HCT116 (cell line): ENCODE results near the gene LDLRAD4. TPM values are rescaled to one million over a fixed set of nuclear protein-coding genes. Genes with fewer than 3 reads are reported as not detected.

Source experiments
- ATAC-seq: fragments of 200-7000 bp; cut with Tn5 transposase; 2 replicates; pipeline ENCODE4 v1.9.1; 2020; ENCODE audit warnings: mild to moderate bottlenecking, moderate library complexity
- BruUV-seq: library from RNA; stranded (reverse); fragments of 400-500 nt; replicated peaks from 2 replicates; lab custom pipeline; 2021; lab: Mats Ljungman, UMichigan
- CTCF ChIA-PET: fragments of 300-600 bp; sonication (Branson Sonifier 250); formaldehyde crosslinking; loops from one replicate; lab custom pipeline; 2021; ENCODE audit warnings: antibody characterized with exemption; lab: Charles Lee
- POLR2A ChIA-PET: fragments of 300-600, 350-600 bp; sonication (Branson Sonifier 250); formaldehyde crosslinking; loops from one replicate; lab custom pipeline; 2021; ENCODE audit warnings: antibody characterized with exemption; lab: Charles Lee
- RAD21 ChIA-PET, 2 experiments: fragments of 300-600 bp; sonication (Branson Sonifier 250); formaldehyde crosslinking; loops; one replicate each; lab custom pipeline; 2023; ENCODE audit warnings: low total read pairs in 2 of 2; ENCODE audit not compliant: uncharacterized antibody in 2 of 2, unreplicated experiment in 2 of 2, low non-redundant PET in 1 of 2; lab: Charles Lee
- DNase-seq: peaks from one replicate; pipeline ENCODE4 v3.0.0-alpha.2; 2010; ENCODE audit warnings: low read depth, low spot score
- H2AFZ ChIP-seq: fragments of 200-600 bp; shearing (Covaris generic), sonication (generic); 2 replicates; pipeline ENCODE4 v1.6.1; 2017; ENCODE audit warnings: low read depth, mixed run types, mixed read lengths, antibody characterized with exemption, low read length; ENCODE audit not compliant: poor library complexity, severe bottlenecking
- H3K27ac ChIP-seq: 2 replicates; pipeline ENCODE4 v1.5.1; 2012; ENCODE audit warnings: low read depth, low read length
- H3K27me3 ChIP-seq: fragments of 200-600 bp; sonication (generic); 2 replicates; pipeline ENCODE4 v1.6.1; 2016; ENCODE audit warnings: mixed run types, low read length, mixed read lengths; ENCODE audit not compliant: insufficient read depth
- H3K36me3 ChIP-seq, 2 experiments: fragments of 200-500 bp in 1 of 2; fragments of 200-600 bp in 1 of 2; sonication (Bioruptor generic) in 1 of 2; sonication (generic) in 1 of 2; 2 replicates each; pipeline versions ENCODE4 v1.5.1 to v1.6.1; 2014 to 2016; ENCODE audit warnings: low read length in 2 of 2, inconsistent platforms in 1 of 2, mixed read lengths in 1 of 2, mixed run types in 1 of 2; ENCODE audit not compliant: insufficient read depth in 2 of 2, control insufficient read depth in 1 of 2
- H3K4me1 ChIP-seq, 2 experiments: fragments of 200-600 bp in 1 of 2; sonication (generic) in 1 of 2; 2 replicates each; pipeline versions ENCODE4 v1.5.1 to v1.6.1; 2012 to 2017; ENCODE audit warnings: low read length in 2 of 2, inconsistent platforms in 1 of 2, mild to moderate bottlenecking in 1 of 2, mixed read lengths in 1 of 2, mixed run types in 1 of 2, moderate library complexity in 1 of 2; ENCODE audit not compliant: insufficient read depth in 2 of 2, control insufficient read depth in 1 of 2
- H3K4me2 ChIP-seq: fragments of 200-600 bp; sonication (generic); 2 replicates; pipeline ENCODE4 v1.6.1; 2017; ENCODE audit warnings: mixed run types, low read length, mixed read lengths
- H3K4me3 ChIP-seq, 2 experiments: fragments of 200-600 bp in 1 of 2; sonication (generic) in 1 of 2; replicated peaks in 1 of 2; 2 replicates each; pipeline ENCODE4 v1.5.1; 2011 to 2016; ENCODE audit warnings: low read length in 2 of 2, control low read depth in 1 of 2, low read depth in 1 of 2, mild to moderate bottlenecking in 1 of 2, mixed read lengths in 1 of 2, mixed run types in 1 of 2
- H3K79me2 ChIP-seq: fragments of 200-600 bp; sonication (generic); 2 replicates; pipeline ENCODE4 v1.6.1; 2017; ENCODE audit warnings: mild to moderate bottlenecking, mixed run types, low read length, moderate library complexity, mixed read lengths; ENCODE audit not compliant: insufficient read depth
- H3K9ac ChIP-seq: fragments of 200-600 bp; sonication (generic); 2 replicates; pipeline ENCODE4 v1.6.1; 2016; ENCODE audit warnings: low read length, mixed read lengths
- H3K9me2 ChIP-seq: fragments of 200-600 bp; sonication (generic), shearing (Covaris generic); 2 replicates; pipeline ENCODE4 v1.6.1; 2017; ENCODE audit warnings: mixed run types, mild to moderate bottlenecking, moderate library complexity; ENCODE audit not compliant: insufficient read depth
- H3K9me3 ChIP-seq, 2 experiments: fragments of 200-500 bp in 1 of 2; fragments of 200-600 bp in 1 of 2; sonication (Bioruptor generic) in 1 of 2; sonication (generic) in 1 of 2; 2 replicates each; pipeline ENCODE4 v1.6.1; 2014 to 2017; ENCODE audit warnings: low read length in 2 of 2, mixed read lengths in 2 of 2, inconsistent platforms in 1 of 2, low read depth in 1 of 2, mild to moderate bottlenecking in 1 of 2, mixed run types in 1 of 2, moderate library complexity in 1 of 2; ENCODE audit not compliant: control insufficient read depth in 1 of 2, insufficient read depth in 1 of 2
- H4K20me1 ChIP-seq: fragments of 200-600 bp; sonication (generic), shearing (Covaris generic); 2 replicates; pipeline ENCODE4 v1.6.1; 2017; ENCODE audit warnings: mixed run types, mild to moderate bottlenecking, moderate library complexity; ENCODE audit not compliant: insufficient read depth
- EGR1 ChIP-seq: IDR thresholded peaks from 2 replicates; pipeline ENCODE4 v1.6.1; 2012; ENCODE audit warnings: low read depth
- EZH2 ChIP-seq: fragments of 200-600 bp; sonication (generic); IDR thresholded peaks from 2 replicates; pipeline ENCODE4 v1.6.1; 2017; ENCODE audit warnings: antibody characterized with exemption, mixed run types
- EZH2phosphoT487 ChIP-seq: fragments of 200-600 bp; IDR thresholded peaks from 2 replicates; pipeline ENCODE4 v1.6.1; 2018; ENCODE audit warnings: antibody characterized with exemption, borderline replicate concordance
- FOSL1 ChIP-seq: IDR thresholded peaks from 2 replicates; pipeline ENCODE4 v1.6.1; 2012; ENCODE audit warnings: low read depth
- POLR2AphosphoS5 ChIP-seq: IDR thresholded peaks from 2 replicates; pipeline ENCODE4 v1.6.1; 2011; ENCODE audit warnings: mild to moderate bottlenecking, low read depth, low read length, moderate library complexity
- SIN3A ChIP-seq: IDR thresholded peaks from 2 replicates; pipeline ENCODE4 v1.6.1; 2012; ENCODE audit warnings: low read depth
- TCF7L2 ChIP-seq: IDR thresholded peaks from 2 replicates; pipeline ENCODE4 v1.7.0; 2011; ENCODE audit warnings: borderline replicate concordance, inconsistent platforms; ENCODE audit not compliant: insufficient read depth, insufficient read length; ENCODE audit errors: extremely low read depth
- YY1 ChIP-seq: IDR thresholded peaks from 2 replicates; pipeline ENCODE4 v1.6.1; 2011; ENCODE audit warnings: low read length, low read depth, moderate library complexity, mild to moderate bottlenecking; ENCODE audit not compliant: insufficient replicate concordance; ENCODE audit errors: extremely low read depth
- ZNF274 ChIP-seq: fragments of 200-500 bp; sonication (Bioruptor generic); IDR thresholded peaks from 2 replicates; pipeline ENCODE4 v1.6.1; 2014; ENCODE audit warnings: mild to moderate bottlenecking, low read depth, low read length, inconsistent platforms
- intact Hi-C: fragments of 100-400 bp; cut with micrococcal nuclease; formaldehyde crosslinking; loops from 2 replicates; pipeline ENCODE4 v1.10.0; 2022
- total RNA-seq: library from RNA; stranded (reverse); gene quantifications from one replicate; pipeline ENCODE4 v1.2.1, GENCODE V29; 2021; ENCODE audit not compliant: unreplicated experiment
- TF ChIP-seq, protein P1 (sequence below): IDR thresholded peaks from 2 replicates; pipeline ENCODE4 v1.6.1; 2011; ENCODE audit warnings: mild to moderate bottlenecking, low read length, moderate library complexity; ENCODE audit not compliant: insufficient replicate concordance; ENCODE audit errors: extremely low read depth
- TF ChIP-seq, protein P2 (sequence below): IDR thresholded peaks from 2 replicates; pipeline ENCODE4 v1.6.1; 2012; ENCODE audit warnings: low read depth

LDLRAD4 gene
- total RNA-seq, 1 experiment from 2014 or later = 1.2 TPM

DNA sequence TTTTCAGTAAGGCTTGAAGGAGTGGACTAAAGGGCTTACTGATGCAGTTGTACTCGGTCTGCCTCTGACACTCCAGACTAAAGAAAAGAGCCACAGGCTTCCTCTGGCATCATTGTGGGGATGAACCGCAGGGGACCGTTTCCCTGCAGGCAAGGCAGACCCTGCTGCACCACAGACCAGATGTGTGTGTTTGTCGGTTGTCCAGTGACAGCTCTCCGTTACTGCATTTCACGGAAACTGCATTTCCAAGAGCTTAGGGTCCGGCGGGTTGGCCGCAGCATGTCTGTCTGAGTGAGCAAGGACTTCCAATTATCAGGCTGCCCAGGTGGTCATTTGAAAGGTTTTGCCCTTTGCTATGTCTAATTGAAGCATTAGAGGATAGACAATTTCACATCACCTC is 409.7 kb downstream of the LDLRAD4 start:
- no TSS peak for BruUV-seq
- ATAC-seq = no peak

More for the DNA sequence above, 409.7 kb downstream of the LDLRAD4 start:
- Histone ChIP-seq H3K4me2 (no peak overlapping the region), H3K9me3 (peaks cover 0 to 9% of the 10 kb centered on the region in 2 experiments; a peak in 2 of 4 replicates), H4K20me1 (no peaks in the 10 kb centered on the region), H3K36me3 (no peaks in the 10 kb centered on the region), H3K4me1 (no peaks in the 10 kb centered on the region), H3K79me2 (no peaks in the 10 kb centered on the region), H3K9me2 (no peaks in the 10 kb centered on the region), H3K4me3 (no peak overlapping the region), H2AFZ (no peak overlapping the region), H3K27me3 (no peaks in the 10 kb centered on the region), H3K9ac (no peak overlapping the region), H3K27ac (no peak overlapping the region)
- TF ChIP-seq EZH2phosphoT487 = no peak
- no peak for TF ChIP-seq EGR1
- no peak for TF ChIP-seq ZNF274
- TF ChIP-seq FOSL1 = no peak
- no peak for TF ChIP-seq POLR2AphosphoS5
- TF ChIP-seq YY1 = no peak
- TF ChIP-seq, protein P1, sequence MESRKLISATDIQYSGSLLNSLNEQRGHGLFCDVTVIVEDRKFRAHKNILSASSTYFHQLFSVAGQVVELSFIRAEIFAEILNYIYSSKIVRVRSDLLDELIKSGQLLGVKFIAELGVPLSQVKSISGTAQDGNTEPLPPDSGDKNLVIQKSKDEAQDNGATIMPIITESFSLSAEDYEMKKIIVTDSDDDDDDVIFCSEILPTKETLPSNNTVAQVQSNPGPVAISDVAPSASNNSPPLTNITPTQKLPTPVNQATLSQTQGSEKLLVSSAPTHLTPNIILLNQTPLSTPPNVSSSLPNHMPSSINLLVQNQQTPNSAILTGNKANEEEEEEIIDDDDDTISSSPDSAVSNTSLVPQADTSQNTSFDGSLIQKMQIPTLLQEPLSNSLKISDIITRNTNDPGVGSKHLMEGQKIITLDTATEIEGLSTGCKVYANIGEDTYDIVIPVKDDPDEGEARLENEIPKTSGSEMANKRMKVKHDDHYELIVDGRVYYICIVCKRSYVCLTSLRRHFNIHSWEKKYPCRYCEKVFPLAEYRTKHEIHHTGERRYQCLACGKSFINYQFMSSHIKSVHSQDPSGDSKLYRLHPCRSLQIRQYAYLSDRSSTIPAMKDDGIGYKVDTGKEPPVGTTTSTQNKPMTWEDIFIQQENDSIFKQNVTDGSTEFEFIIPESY = no peak
- TF ChIP-seq, protein P2, sequence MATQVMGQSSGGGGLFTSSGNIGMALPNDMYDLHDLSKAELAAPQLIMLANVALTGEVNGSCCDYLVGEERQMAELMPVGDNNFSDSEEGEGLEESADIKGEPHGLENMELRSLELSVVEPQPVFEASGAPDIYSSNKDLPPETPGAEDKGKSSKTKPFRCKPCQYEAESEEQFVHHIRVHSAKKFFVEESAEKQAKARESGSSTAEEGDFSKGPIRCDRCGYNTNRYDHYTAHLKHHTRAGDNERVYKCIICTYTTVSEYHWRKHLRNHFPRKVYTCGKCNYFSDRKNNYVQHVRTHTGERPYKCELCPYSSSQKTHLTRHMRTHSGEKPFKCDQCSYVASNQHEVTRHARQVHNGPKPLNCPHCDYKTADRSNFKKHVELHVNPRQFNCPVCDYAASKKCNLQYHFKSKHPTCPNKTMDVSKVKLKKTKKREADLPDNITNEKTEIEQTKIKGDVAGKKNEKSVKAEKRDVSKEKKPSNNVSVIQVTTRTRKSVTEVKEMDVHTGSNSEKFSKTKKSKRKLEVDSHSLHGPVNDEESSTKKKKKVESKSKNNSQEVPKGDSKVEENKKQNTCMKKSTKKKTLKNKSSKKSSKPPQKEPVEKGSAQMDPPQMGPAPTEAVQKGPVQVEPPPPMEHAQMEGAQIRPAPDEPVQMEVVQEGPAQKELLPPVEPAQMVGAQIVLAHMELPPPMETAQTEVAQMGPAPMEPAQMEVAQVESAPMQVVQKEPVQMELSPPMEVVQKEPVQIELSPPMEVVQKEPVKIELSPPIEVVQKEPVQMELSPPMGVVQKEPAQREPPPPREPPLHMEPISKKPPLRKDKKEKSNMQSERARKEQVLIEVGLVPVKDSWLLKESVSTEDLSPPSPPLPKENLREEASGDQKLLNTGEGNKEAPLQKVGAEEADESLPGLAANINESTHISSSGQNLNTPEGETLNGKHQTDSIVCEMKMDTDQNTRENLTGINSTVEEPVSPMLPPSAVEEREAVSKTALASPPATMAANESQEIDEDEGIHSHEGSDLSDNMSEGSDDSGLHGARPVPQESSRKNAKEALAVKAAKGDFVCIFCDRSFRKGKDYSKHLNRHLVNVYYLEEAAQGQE = no peak
- no peak for TF ChIP-seq SIN3A
- TF ChIP-seq TCF7L2 = no peak
- TF ChIP-seq EZH2 = no peak
- POLR2A ChIA-PET = no interaction called here
- DNase-seq = no peak
- RAD21 ChIA-PET = no interaction called here
- intact Hi-C loops = no loop called here
- CTCF ChIA-PET = no interaction called here
